HEK293 (cell line): ENCODE results near the gene CIC.
A peak's percentile ranks its signal among the peaks of the same experiment; 100 is the strongest.

ENCODE experiments used
- EGR2 ChIP-seq: fragments of 450-650 bp; formaldehyde crosslinking; IDR thresholded peaks from 2 replicates; pipeline ENCODE4 v1.5.1; 2016; ENCODE audit warnings: low read depth, missing biosample characterization, missing genetic modification characterization
- REPIN1 ChIP-seq: fragments of 450-650 bp; formaldehyde crosslinking; IDR thresholded peaks from 2 replicates; pipeline ENCODE4 v1.5.1; 2017; ENCODE audit warnings: missing biosample characterization, missing genetic modification characterization, low read depth
- SP3 ChIP-seq: fragments of 450-650 bp; formaldehyde crosslinking; IDR thresholded peaks from 2 replicates; pipeline ENCODE4 v1.5.1; 2016; ENCODE audit warnings: missing biosample characterization, missing genetic modification characterization
- SP7 ChIP-seq: fragments of 450-650 bp; formaldehyde crosslinking; IDR thresholded peaks from 2 replicates; pipeline ENCODE4 v1.5.1; 2016; ENCODE audit warnings: missing biosample characterization, missing genetic modification characterization
- TRIM28 ChIP-seq: IDR thresholded peaks from 2 replicates; pipeline ENCODE4 v1.6.1; 2011; ENCODE audit warnings: low read length, control low read depth, borderline replicate concordance
- WT1 ChIP-seq: fragments of 450-650 bp; formaldehyde crosslinking; IDR thresholded peaks from 2 replicates; pipeline ENCODE4 v1.5.1; 2016; ENCODE audit warnings: missing biosample characterization, missing genetic modification characterization
- ZEB2 ChIP-seq: fragments of 450-650 bp; formaldehyde crosslinking; IDR thresholded peaks from 2 replicates; pipeline ENCODE4 v1.5.1; 2016; ENCODE audit warnings: missing biosample characterization, missing genetic modification characterization
- ZIC2 ChIP-seq: fragments of 450-650 bp; formaldehyde crosslinking; IDR thresholded peaks from 2 replicates; pipeline ENCODE4 v1.5.1; 2016; ENCODE audit warnings: missing biosample characterization, missing genetic modification characterization
- ZNF112 ChIP-seq: fragments of 450-650 bp; formaldehyde crosslinking; IDR thresholded peaks from 2 replicates; pipeline ENCODE4 v1.5.0; 2017; ENCODE audit warnings: missing biosample characterization, missing genetic modification characterization
- ZNF175 ChIP-seq: fragments of 450-650 bp; formaldehyde crosslinking; IDR thresholded peaks from 2 replicates; pipeline ENCODE4 v1.5.1; 2016; ENCODE audit warnings: missing biosample characterization, missing genetic modification characterization
- ZNF223 ChIP-seq: fragments of 450-650 bp; formaldehyde crosslinking; IDR thresholded peaks from 2 replicates; pipeline ENCODE4 v1.5.1; 2016; ENCODE audit warnings: missing biosample characterization, missing genetic modification characterization
- ZNF24 ChIP-seq: fragments of 450-650 bp; formaldehyde crosslinking; IDR thresholded peaks from 2 replicates; pipeline ENCODE4 v1.5.1; 2016; ENCODE audit warnings: missing biosample characterization, missing genetic modification characterization
- ZNF341 ChIP-seq: fragments of 450-650 bp; formaldehyde crosslinking; IDR thresholded peaks from 2 replicates; pipeline ENCODE4; 2016; ENCODE audit warnings: low read depth, missing biosample characterization, missing genetic modification characterization
- ZNF37A ChIP-seq: fragments of 450-650 bp; IDR thresholded peaks from 2 replicates; pipeline ENCODE4 v1.5.1; 2018; ENCODE audit warnings: missing biosample characterization, missing genetic modification characterization
- ZNF423 ChIP-seq: fragments of 450-650 bp; formaldehyde crosslinking; IDR thresholded peaks from 2 replicates; pipeline ENCODE4 v1.5.1; 2016; ENCODE audit warnings: missing biosample characterization, missing genetic modification characterization
- ZNF600 ChIP-seq: fragments of 450-650 bp; formaldehyde crosslinking; IDR thresholded peaks from 2 replicates; pipeline ENCODE4 v1.5.1; 2016; ENCODE audit warnings: missing biosample characterization, missing genetic modification characterization
- ZNF623 ChIP-seq: fragments of 450-650 bp; formaldehyde crosslinking; IDR thresholded peaks from 2 replicates; pipeline ENCODE4 v1.5.1; 2016; ENCODE audit warnings: missing biosample characterization, missing genetic modification characterization
- ZNF629 ChIP-seq: fragments of 450-650 bp; formaldehyde crosslinking; IDR thresholded peaks from 2 replicates; pipeline ENCODE4 v1.5.1; 2017; ENCODE audit warnings: missing biosample characterization, missing genetic modification characterization
- ZNF660 ChIP-seq: fragments of 450-650 bp; IDR thresholded peaks from 2 replicates; pipeline ENCODE4 v1.5.1; 2018; ENCODE audit warnings: missing biosample characterization, mild to moderate bottlenecking, missing genetic modification characterization
- ZNF843 ChIP-seq: fragments of 450-650 bp; formaldehyde crosslinking; IDR thresholded peaks from 2 replicates; pipeline ENCODE4 v1.5.1; 2016; ENCODE audit warnings: missing biosample characterization, missing genetic modification characterization
- TF ChIP-seq, protein P1 (sequence below): fragments of 450-650 bp; formaldehyde crosslinking; IDR thresholded peaks from 2 replicates; pipeline ENCODE4 v1.5.1; 2017; ENCODE audit warnings: missing biosample characterization, mild to moderate bottlenecking, missing genetic modification characterization, moderate library complexity
- TF ChIP-seq, protein P2 (sequence below): fragments of 450-650 bp; formaldehyde crosslinking; conservative IDR thresholded peaks from 2 replicates; pipeline ENCODE4 v1.5.1; 2016; ENCODE audit warnings: low read depth, missing biosample characterization, missing genetic modification characterization
- TF ChIP-seq, protein P3 (sequence below): fragments of 450-650 bp; formaldehyde crosslinking; optimal IDR thresholded peaks from 2 replicates; pipeline ENCODE3; 2016; ENCODE audit warnings: missing biosample characterization, mild to moderate bottlenecking, missing genetic modification characterization
- TF ChIP-seq, protein P4 (sequence below): fragments of 450-650 bp; formaldehyde crosslinking; IDR thresholded peaks from 2 replicates; pipeline ENCODE4 v1.5.1; 2016; ENCODE audit warnings: missing biosample characterization, missing genetic modification characterization
- TF ChIP-seq, protein P5 (sequence below): fragments of 450-650 bp; formaldehyde crosslinking; IDR thresholded peaks from 2 replicates; pipeline ENCODE4 v1.5.1; 2016; ENCODE audit warnings: missing biosample characterization, missing genetic modification characterization
- TF ChIP-seq, protein P6 (sequence below): fragments of 450-650 bp; formaldehyde crosslinking; IDR thresholded peaks from 2 replicates; pipeline ENCODE4 v1.5.1; 2016; ENCODE audit warnings: missing biosample characterization, missing genetic modification characterization
- TF ChIP-seq, protein P7 (sequence below): fragments of 450-650 bp; formaldehyde crosslinking; IDR thresholded peaks from 2 replicates; pipeline ENCODE4 v1.5.1; 2016; ENCODE audit warnings: missing biosample characterization, missing genetic modification characterization

The CIC gene

DNA sequence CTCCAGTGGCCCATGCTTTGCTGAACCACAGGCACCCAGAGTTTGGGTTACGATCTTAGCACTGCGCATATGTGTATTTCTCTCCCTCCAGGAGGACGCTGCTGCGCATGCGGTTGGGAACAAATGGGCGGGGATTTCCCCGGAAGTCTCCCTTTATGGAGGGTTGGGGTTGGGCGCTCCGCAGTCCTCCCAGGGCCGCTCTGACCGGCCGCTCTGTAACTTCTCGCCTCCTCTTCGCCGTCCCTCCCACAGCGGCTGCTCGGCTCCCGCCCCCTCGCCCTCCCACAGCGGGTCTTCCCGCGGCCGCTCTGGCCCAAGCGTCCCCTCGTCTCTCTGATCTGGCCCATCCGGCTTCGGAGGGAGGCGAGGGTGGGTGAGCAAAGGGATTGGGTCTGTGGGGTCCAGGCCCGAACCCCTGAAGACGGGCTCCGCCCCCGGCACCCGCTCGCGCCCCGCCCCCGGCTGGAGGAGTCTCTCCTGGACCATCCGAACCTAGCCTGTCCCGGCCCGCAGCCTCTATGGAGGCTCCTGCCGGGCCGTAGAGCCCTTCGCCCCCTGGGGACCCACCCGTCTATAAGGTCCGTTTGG lies 56.4 kb downstream of the CIC start, which contains the start of gene MEGF8 (continued):
- 0 out of 2 replicates have a peak, but pooled peaks have one; percentile 1 for TF ChIP-seq ZNF623
- peak; percentile 85 for TF ChIP-seq ZIC2 (tag by site-specific recombination)
- TF ChIP-seq ZNF629 (tag by site-specific recombination) = peak; percentile 58; the same call in 1 of the 2 replicates
- TF ChIP-seq, protein P1, sequence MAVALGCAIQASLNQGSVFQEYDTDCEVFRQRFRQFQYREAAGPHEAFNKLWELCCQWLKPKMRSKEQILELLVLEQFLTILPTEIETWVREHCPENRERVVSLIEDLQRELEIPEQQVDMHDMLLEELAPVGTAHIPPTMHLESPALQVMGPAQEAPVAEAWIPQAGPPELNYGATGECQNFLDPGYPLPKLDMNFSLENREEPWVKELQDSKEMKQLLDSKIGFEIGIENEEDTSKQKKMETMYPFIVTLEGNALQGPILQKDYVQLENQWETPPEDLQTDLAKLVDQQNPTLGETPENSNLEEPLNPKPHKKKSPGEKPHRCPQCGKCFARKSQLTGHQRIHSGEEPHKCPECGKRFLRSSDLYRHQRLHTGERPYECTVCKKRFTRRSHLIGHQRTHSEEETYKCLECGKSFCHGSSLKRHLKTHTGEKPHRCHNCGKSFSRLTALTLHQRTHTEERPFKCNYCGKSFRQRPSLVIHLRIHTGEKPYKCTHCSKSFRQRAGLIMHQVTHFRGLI (tag by site-specific recombination) = peak; percentile 98
- no peak for TF ChIP-seq ZNF600 (tag by site-specific recombination)
- peak; percentile 85; the same call in 1 of the 2 replicates for TF ChIP-seq SP7
- peak; percentile 77 for TF ChIP-seq ZNF843
- peak; percentile 66 for TF ChIP-seq ZNF24 (tag by site-specific recombination)
- TF ChIP-seq, protein P2, sequence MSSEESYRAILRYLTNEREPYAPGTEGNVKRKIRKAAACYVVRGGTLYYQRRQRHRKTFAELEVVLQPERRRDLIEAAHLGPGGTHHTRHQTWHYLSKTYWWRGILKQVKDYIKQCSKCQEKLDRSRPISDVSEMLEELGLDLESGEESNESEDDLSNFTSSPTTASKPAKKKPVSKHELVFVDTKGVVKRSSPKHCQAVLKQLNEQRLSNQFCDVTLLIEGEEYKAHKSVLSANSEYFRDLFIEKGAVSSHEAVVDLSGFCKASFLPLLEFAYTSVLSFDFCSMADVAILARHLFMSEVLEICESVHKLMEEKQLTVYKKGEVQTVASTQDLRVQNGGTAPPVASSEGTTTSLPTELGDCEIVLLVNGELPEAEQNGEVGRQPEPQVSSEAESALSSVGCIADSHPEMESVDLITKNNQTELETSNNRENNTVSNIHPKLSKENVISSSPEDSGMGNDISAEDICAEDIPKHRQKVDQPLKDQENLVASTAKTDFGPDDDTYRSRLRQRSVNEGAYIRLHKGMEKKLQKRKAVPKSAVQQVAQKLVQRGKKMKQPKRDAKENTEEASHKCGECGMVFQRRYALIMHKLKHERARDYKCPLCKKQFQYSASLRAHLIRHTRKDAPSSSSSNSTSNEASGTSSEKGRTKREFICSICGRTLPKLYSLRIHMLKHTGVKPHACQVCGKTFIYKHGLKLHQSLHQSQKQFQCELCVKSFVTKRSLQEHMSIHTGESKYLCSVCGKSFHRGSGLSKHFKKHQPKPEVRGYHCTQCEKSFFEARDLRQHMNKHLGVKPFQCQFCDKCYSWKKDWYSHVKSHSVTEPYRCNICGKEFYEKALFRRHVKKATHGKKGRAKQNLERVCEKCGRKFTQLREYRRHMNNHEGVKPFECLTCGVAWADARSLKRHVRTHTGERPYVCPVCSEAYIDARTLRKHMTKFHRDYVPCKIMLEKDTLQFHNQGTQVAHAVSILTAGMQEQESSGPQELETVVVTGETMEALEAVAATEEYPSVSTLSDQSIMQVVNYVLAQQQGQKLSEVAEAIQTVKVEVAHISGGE (tag by site-specific recombination) = peak; percentile 80
- 0 out of 2 replicates have a peak, but pooled peaks have one; percentile 66 for TF ChIP-seq ZEB2 (tag by site-specific recombination)
- no peak for TF ChIP-seq ZNF37A (tag by site-specific recombination)
- TF ChIP-seq REPIN1 (tag by site-specific recombination) = peak; percentile 64; the same call in 1 of the 2 replicates
- no peak for TF ChIP-seq ZNF223
- peak; percentile 99 for TF ChIP-seq SP3
- TF ChIP-seq, protein P3, sequence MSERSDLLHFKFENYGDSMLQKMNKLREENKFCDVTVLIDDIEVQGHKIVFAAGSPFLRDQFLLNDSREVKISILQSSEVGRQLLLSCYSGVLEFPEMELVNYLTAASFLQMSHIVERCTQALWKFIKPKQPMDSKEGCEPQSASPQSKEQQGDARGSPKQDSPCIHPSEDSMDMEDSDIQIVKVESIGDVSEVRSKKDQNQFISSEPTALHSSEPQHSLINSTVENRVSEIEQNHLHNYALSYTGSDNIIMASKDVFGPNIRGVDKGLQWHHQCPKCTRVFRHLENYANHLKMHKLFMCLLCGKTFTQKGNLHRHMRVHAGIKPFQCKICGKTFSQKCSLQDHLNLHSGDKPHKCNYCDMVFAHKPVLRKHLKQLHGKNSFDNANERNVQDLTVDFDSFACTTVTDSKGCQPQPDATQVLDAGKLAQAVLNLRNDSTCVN (tag by site-specific recombination) = peak; percentile 24
- TF ChIP-seq, protein P4, sequence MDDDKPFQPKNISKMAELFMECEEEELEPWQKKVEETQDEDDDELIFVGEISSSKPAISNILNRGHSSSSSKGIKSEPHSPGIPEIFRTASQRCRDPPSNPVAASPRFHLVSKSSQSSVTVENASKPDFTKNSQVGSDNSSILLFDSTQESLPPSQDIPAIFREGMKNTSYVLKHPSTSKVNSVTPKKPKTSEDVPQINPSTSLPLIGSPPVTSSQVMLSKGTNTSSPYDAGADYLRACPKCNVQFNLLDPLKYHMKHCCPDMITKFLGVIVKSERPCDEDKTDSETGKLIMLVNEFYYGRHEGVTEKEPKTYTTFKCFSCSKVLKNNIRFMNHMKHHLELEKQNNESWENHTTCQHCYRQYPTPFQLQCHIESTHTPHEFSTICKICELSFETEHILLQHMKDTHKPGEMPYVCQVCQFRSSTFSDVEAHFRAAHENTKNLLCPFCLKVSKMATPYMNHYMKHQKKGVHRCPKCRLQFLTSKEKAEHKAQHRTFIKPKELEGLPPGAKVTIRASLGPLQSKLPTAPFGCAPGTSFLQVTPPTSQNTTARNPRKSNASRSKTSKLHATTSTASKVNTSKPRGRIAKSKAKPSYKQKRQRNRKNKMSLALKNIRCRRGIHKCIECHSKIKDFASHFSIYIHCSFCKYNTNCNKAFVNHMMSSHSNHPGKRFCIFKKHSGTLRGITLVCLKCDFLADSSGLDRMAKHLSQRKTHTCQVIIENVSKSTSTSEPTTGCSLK (tag by site-specific recombination) = no peak
- TF ChIP-seq WT1 (tag by site-specific recombination) = 0 out of 2 replicates have a peak, but pooled peaks have one; percentile 17
- no peak for TF ChIP-seq ZNF112
- TF ChIP-seq, protein P5, sequence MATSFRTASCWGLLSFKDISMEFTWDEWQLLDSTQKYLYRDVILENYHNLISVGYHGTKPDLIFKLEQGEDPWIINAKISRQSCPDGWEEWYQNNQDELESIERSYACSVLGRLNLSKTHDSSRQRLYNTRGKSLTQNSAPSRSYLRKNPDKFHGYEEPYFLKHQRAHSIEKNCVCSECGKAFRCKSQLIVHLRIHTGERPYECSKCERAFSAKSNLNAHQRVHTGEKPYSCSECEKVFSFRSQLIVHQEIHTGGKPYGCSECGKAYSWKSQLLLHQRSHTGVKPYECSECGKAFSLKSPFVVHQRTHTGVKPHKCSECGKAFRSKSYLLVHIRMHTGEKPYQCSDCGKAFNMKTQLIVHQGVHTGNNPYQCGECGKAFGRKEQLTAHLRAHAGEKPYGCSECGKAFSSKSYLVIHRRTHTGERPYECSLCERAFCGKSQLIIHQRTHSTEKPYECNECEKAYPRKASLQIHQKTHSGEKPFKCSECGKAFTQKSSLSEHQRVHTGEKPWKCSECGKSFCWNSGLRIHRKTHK = no peak
- TF ChIP-seq EGR2 (tag by site-specific recombination) = peak; percentile 98
- peak; percentile 90; the same call in 1 of the 2 replicates for TF ChIP-seq TRIM28
- TF ChIP-seq ZNF341 = peak; percentile 83
- TF ChIP-seq, protein P6, sequence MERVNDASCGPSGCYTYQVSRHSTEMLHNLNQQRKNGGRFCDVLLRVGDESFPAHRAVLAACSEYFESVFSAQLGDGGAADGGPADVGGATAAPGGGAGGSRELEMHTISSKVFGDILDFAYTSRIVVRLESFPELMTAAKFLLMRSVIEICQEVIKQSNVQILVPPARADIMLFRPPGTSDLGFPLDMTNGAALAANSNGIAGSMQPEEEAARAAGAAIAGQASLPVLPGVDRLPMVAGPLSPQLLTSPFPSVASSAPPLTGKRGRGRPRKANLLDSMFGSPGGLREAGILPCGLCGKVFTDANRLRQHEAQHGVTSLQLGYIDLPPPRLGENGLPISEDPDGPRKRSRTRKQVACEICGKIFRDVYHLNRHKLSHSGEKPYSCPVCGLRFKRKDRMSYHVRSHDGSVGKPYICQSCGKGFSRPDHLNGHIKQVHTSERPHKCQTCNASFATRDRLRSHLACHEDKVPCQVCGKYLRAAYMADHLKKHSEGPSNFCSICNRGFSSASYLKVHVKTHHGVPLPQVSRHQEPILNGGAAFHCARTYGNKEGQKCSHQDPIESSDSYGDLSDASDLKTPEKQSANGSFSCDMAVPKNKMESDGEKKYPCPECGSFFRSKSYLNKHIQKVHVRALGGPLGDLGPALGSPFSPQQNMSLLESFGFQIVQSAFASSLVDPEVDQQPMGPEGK = peak; percentile 94
- no peak for TF ChIP-seq ZNF175 (tag by site-specific recombination)
- TF ChIP-seq, protein P7, sequence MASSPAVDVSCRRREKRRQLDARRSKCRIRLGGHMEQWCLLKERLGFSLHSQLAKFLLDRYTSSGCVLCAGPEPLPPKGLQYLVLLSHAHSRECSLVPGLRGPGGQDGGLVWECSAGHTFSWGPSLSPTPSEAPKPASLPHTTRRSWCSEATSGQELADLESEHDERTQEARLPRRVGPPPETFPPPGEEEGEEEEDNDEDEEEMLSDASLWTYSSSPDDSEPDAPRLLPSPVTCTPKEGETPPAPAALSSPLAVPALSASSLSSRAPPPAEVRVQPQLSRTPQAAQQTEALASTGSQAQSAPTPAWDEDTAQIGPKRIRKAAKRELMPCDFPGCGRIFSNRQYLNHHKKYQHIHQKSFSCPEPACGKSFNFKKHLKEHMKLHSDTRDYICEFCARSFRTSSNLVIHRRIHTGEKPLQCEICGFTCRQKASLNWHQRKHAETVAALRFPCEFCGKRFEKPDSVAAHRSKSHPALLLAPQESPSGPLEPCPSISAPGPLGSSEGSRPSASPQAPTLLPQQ (tag by site-specific recombination) = peak; percentile 83; the same call in 1 of the 2 replicates
- 0 out of 2 replicates have a peak, but pooled peaks have one; percentile 26 for TF ChIP-seq ZNF423 (tag by site-specific recombination)
- peak; percentile 89 for TF ChIP-seq ZNF660 (tag by site-specific recombination)
